ENCODE data around the gene PARK7. TPM values are rescaled to one million over a fixed set of nuclear protein-coding genes. Genes with fewer than 3 reads are reported as not detected.
A peak's percentile ranks its signal among the peaks of the same experiment; 100 is the strongest.

The PARK7 gene
- polyA plus RNA-seq, 2 of the 4 experiments (the other 2 are of a cell fraction), result 372 to 446 TPM

DNA sequence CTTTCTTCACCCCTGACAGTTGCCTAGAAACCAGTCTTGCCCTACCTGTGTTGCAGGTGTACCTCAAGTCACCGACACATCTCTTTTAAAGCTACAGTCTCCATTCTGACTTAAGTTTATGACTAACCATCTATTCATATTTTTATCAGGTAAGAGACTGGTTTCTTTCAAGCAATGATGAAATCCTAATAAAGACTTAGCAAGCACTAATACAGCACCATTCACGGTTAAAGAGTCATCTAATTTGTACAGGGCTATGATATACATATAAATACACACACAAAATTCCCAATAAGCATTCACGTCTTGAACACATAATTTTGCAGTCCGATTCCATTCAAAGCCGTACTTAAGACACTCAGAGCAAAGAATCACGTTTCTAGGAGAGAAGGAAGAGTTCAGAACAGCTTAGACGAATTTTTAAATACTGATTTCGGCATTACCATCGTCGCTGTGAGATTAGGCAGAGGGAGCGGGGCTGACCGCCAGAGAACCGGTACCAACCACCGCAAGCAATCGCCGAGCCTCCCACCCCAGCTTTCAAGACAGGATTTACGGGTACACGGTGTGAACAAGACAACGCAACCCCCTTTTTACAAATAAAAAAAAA is 63.7 kb downstream of the PARK7 start:
- no peaks in the 10 kb centered on the region for H3K9me3 ChIP-seq
- CTCF ChIA-PET, result interaction anchor here (1.0 to 4.2 kb wide), 5 partner anchors 10 to 291 kb away, joined by 3 to 28 read pairs (median 4); no protein-coding TSS in a partner anchor
- H3K4me3 ChIP-seq, result peak overlapping the region; percentile 91
- no peak for DNase-seq (ENCODE audit: low read depth in 1 of 2, low spot score in 1 of 2)
- no peak for FAIRE-seq
- POLR2A ChIA-PET, result interaction anchor here (0.9 to 1.6 kb wide), 3 partner anchors 8 to 47 kb away, joined by 3 to 9 read pairs (median 4); no protein-coding TSS in a partner anchor
- H3K4me1 ChIP-seq, result peaks cover 39% of the 10 kb centered on the region
- 1% methylated on average over 19 of the region's 19 CpGs for WGBS (ENCODE audit: missing lambda C conversion rate)
- TF ChIP-seq RARB (CRISPR knock-in tag; IDR thresholded peaks at IDR 0.05), result no peak
- no peak for TF ChIP-seq ZC3H11A (IDR thresholded peaks at IDR 0.05)
- TF ChIP-seq, protein P1, sequence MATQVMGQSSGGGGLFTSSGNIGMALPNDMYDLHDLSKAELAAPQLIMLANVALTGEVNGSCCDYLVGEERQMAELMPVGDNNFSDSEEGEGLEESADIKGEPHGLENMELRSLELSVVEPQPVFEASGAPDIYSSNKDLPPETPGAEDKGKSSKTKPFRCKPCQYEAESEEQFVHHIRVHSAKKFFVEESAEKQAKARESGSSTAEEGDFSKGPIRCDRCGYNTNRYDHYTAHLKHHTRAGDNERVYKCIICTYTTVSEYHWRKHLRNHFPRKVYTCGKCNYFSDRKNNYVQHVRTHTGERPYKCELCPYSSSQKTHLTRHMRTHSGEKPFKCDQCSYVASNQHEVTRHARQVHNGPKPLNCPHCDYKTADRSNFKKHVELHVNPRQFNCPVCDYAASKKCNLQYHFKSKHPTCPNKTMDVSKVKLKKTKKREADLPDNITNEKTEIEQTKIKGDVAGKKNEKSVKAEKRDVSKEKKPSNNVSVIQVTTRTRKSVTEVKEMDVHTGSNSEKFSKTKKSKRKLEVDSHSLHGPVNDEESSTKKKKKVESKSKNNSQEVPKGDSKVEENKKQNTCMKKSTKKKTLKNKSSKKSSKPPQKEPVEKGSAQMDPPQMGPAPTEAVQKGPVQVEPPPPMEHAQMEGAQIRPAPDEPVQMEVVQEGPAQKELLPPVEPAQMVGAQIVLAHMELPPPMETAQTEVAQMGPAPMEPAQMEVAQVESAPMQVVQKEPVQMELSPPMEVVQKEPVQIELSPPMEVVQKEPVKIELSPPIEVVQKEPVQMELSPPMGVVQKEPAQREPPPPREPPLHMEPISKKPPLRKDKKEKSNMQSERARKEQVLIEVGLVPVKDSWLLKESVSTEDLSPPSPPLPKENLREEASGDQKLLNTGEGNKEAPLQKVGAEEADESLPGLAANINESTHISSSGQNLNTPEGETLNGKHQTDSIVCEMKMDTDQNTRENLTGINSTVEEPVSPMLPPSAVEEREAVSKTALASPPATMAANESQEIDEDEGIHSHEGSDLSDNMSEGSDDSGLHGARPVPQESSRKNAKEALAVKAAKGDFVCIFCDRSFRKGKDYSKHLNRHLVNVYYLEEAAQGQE (IDR thresholded peaks at IDR 0.05), result no peak; the same call in 1 of the 2 replicates
- TF ChIP-seq, protein P2, sequence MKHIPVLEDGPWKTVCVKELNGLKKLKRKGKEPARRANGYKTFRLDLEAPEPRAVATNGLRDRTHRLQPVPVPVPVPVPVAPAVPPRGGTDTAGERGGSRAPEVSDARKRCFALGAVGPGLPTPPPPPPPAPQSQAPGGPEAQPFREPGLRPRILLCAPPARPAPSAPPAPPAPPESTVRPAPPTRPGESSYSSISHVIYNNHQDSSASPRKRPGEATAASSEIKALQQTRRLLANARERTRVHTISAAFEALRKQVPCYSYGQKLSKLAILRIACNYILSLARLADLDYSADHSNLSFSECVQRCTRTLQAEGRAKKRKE (CRISPR knock-in tag; IDR thresholded peaks at IDR 0.05; ENCODE audit: low read depth), result no peak
- no peak for TF ChIP-seq ZFP36 (IDR thresholded peaks at IDR 0.05; ENCODE audit: borderline replicate concordance, partially characterized antibody)
- no peak for TF ChIP-seq MAFK (IDR thresholded peaks at IDR 0.05; ENCODE audit: partially characterized antibody)
- no peak for TF ChIP-seq CHD2 (IDR thresholded peaks at IDR 0.05; ENCODE audit: low read length, partially characterized antibody)
- no peak for TF ChIP-seq HOXB5 (CRISPR knock-in tag; IDR thresholded peaks at IDR 0.05)
- TF ChIP-seq HDAC2 (IDR thresholded peaks at IDR 0.05), result no peak
- TF ChIP-seq EHMT2 (IDR thresholded peaks at IDR 0.05; ENCODE audit: low read depth), result no peak
- no peak for TF ChIP-seq BHLHE40 (IDR thresholded peaks at IDR 0.05; ENCODE audit: low read depth, low read length)
- ATAC-seq, result no peak
- peak overlapping the region; percentile 98 to 100 for H3K27ac ChIP-seq
- H3K4me2 ChIP-seq, result peak overlapping the region; percentile 86

DNA sequence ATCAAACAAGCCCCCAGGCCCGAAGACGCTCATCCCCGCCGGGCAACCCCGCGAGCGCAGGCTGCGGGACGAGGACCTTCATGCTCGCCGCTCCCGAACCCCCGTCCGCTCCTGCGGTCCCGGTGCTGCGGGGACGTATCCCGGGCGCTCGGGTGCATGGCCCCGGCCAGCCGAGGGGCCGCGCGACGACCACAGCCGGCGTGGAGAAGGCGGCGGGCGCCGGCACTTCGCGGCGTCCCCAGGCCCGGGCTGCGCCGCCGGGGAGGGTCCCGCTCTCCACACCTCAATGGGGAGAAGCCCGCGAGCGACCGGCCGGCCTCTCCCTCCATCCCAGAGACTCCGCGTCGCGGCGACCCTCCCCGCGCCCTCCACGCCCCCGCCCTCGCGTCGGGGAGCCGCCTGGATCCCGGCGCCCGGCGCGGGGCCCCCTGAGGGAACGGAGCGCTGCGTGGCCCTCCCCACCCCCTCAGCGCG is 64.2 kb downstream of the PARK7 start:
- Histone ChIP-seq H3K4me1 (peaks cover 34% of the 10 kb centered on the region), H3K9me3 (no peaks in the 10 kb centered on the region), H3K4me2 (peak overlapping the region; percentile 86), H3K4me3 (peak overlapping the region; percentile 91), H3K27ac (peak overlapping the region; percentile 98 to 100)
- 12% methylated on average over 6 of the region's 69 CpGs for WGBS (ENCODE audit: missing lambda C conversion rate)
- ATAC-seq (peak in 1 of 2 experiments; percentile 0; a peak in 3 of 6 replicates), DNase-seq (ENCODE audit: low read depth in 1 of 2, low spot score in 1 of 2) (no peak), FAIRE-seq (no peak)
- ChIA-PET CTCF (interaction anchor here (1.2 to 4.2 kb wide), 2 partner anchors 10 to 213 kb away, joined by 5 to 28 read pairs; no protein-coding TSS in a partner anchor), POLR2A (interaction anchor here (0.9 to 1.6 kb wide), 7 partner anchors 11 to 289 kb away, joined by 3 to 9 read pairs (median 4); no protein-coding TSS in a partner anchor)
- TF ChIP-seq, protein P3, sequence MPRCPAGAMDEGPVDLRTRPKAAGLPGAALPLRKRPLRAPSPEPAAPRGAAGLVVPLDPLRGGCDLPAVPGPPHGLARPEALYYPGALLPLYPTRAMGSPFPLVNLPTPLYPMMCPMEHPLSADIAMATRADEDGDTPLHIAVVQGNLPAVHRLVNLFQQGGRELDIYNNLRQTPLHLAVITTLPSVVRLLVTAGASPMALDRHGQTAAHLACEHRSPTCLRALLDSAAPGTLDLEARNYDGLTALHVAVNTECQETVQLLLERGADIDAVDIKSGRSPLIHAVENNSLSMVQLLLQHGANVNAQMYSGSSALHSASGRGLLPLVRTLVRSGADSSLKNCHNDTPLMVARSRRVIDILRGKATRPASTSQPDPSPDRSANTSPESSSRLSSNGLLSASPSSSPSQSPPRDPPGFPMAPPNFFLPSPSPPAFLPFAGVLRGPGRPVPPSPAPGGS (IDR thresholded peaks at IDR 0.05), result no peak
- TF ChIP-seq CBX8 (IDR thresholded peaks at IDR 0.05) (no peak), HOXA7 (CRISPR knock-in tag; IDR thresholded peaks at IDR 0.05) (no peak), ESRRA (IDR thresholded peaks at IDR 0.05; ENCODE audit: borderline replicate concordance, low read length) (no peak), ZNF302 (CRISPR knock-in tag; IDR thresholded peaks at IDR 0.05) (no peak)
- TF ChIP-seq, protein P4, sequence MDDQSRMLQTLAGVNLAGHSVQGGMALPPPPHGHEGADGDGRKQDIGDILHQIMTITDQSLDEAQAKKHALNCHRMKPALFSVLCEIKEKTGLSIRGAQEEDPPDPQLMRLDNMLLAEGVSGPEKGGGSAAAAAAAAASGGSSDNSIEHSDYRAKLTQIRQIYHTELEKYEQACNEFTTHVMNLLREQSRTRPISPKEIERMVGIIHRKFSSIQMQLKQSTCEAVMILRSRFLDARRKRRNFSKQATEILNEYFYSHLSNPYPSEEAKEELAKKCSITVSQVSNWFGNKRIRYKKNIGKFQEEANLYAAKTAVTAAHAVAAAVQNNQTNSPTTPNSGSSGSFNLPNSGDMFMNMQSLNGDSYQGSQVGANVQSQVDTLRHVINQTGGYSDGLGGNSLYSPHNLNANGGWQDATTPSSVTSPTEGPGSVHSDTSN (IDR thresholded peaks at IDR 0.05), result 0 out of 2 replicates have a peak, but pooled peaks have one; percentile 21

Measured in A549 (cell line).